ENCODE results near the gene CREBRF. TPM values are rescaled to one million over a fixed set of nuclear protein-coding genes. Genes with fewer than 3 reads are reported as not detected.
"Not testable (repeated sequence)": the region's sequence is repeated elsewhere in the genome, so short reads cannot be mapped to it uniquely, and the experiment has no call there.

Gene CREBRF
- total RNA-seq, 1 experiment from 2014 or later, result 4.3 TPM

DNA sequence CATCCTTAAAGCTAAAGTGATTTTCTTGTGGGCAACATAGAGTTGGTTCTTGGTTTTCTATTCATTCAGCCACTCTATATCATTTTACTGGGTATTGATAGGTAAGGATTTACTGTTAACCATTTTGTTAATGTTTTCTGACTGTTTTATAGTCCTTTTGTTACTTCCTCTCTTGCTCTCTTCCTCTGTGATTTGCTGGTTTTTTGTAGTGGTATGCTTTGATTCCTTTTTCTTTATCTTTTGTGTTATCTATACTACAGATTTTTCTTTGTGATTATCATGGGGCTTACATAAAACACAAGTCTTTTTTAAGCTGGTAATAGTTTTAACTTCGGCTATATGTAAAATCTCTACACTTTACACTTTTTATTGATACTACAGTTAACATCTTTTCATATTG, 43.3 kb downstream of the CREBRF start:
- Histone ChIP-seq H3K27me3 (no peaks in the 10 kb centered on the region), H3K4me3 (no peak overlapping the region), H3K36me3 (peaks cover 2% of the 10 kb centered on the region; the same call in 1 of the 2 replicates), H3K9me3 (peaks cover 22% of the 10 kb centered on the region)
- DNase-seq, result no peak

GRCh38 chr5:173101245-173101644, 45.1 kb downstream of the CREBRF start:
- Histone ChIP-seq H3K4me3 (no peak overlapping the region), H3K36me3 (peaks cover 2% of the 10 kb centered on the region; the same call in 1 of the 2 replicates), H3K9me3 (peaks cover 22% of the 10 kb centered on the region), H3K27me3 (no peaks in the 10 kb centered on the region)
- DNase-seq, result no peak

- no peaks in the 10 kb centered on the region for H3K27me3 ChIP-seq
- peaks cover 22% of the 10 kb centered on the region for H3K9me3 ChIP-seq
- no peak overlapping the region for H3K4me3 ChIP-seq
- DNase-seq, result no peak
- H3K36me3 ChIP-seq, result peaks cover 2% of the 10 kb centered on the region; the same call in 1 of the 2 replicates
Observed at GRCh38 chr5:173103411-173103810, 47.3 kb downstream of the CREBRF start.

- H3K4me3 ChIP-seq, result no peak overlapping the region
- DNase-seq, result no peak
- H3K9me3 ChIP-seq, result no peaks in the 10 kb centered on the region
- H3K36me3 ChIP-seq, result peaks cover 4% of the 10 kb centered on the region
- no peaks in the 10 kb centered on the region for H3K27me3 ChIP-seq
Observed at GRCh38 chr5:173108914-173109313, 52.8 kb downstream of the CREBRF start.

DNA sequence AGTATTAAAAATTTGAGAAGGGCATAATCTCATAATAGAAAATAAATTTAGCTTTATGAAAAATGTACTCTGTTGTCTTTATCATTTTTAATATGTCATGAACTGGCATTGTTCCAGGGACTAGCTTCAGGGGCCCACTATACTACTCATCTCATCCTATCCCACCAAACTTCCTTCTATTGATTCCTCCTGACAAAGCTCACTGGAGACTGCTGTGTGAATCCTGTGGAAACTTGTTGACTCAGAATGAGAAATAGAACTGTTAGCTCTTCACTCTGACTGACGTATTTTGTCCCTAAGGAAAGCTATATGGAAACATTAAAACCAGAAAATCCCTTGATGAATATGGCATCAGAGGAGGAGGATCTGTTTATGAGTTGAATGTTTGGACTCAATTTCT, 58.4 kb downstream of the CREBRF start:
- H3K9me3 ChIP-seq, result no peaks in the 10 kb centered on the region
- DNase-seq, result no peak
- H3K4me3 ChIP-seq, result no peak overlapping the region
- H3K36me3 ChIP-seq, result peaks cover 7% of the 10 kb centered on the region
- no peaks in the 10 kb centered on the region for H3K27me3 ChIP-seq

DNA sequence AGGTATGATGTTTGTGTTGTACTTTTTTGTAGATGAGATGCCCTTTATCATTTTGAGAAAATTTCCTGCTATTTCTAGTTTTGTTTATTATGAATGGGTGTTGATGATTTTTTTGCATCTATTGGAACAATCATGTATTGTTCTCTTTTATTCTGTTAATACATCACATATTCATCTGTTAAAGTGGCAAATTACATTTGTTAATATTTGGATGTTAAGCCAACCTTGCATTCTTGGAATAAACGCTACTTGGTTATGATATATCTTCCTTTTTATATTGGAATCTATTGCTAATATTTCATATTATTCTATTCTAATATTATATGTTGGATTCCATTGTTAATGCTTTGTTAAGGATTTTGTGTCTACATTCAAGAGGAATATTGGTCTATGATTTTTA, 63.6 kb downstream of the CREBRF start:
- H3K36me3 ChIP-seq, result peaks cover 2% of the 10 kb centered on the region; the same call in 1 of the 2 replicates
- H3K9me3 ChIP-seq, result 0 out of 2 replicates have a peak, but pooled peaks cover 2% of the 10 kb centered on the region
- no peak for DNase-seq
- no peaks in the 10 kb centered on the region for H3K27me3 ChIP-seq
- no peak overlapping the region for H3K4me3 ChIP-seq

DNA sequence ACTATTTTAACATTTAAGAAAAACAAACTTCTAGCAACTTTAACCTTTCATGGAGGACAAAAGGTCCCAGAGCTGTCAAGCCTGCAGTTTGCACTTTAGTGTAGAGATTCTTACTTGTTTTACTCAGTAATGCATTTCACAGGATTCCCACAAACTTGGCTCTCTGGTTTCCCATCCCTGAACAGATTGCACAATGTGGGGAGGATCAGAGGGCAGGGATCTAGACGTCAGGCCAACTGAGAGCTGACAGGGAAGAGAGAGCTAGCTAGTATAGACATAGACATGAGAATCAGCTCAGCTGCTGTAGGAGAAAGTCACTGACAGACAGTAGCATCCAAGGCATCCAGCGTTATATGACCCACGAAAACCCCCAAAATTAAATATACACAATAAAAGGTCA, 67.3 kb downstream of the CREBRF start:
- H3K27me3 ChIP-seq, result no peaks in the 10 kb centered on the region
- no peak overlapping the region for H3K4me3 ChIP-seq
- 0 out of 2 replicates have a peak, but pooled peaks cover 2% of the 10 kb centered on the region for H3K9me3 ChIP-seq
- no peak for DNase-seq
- H3K36me3 ChIP-seq, result no peaks in the 10 kb centered on the region

DNA sequence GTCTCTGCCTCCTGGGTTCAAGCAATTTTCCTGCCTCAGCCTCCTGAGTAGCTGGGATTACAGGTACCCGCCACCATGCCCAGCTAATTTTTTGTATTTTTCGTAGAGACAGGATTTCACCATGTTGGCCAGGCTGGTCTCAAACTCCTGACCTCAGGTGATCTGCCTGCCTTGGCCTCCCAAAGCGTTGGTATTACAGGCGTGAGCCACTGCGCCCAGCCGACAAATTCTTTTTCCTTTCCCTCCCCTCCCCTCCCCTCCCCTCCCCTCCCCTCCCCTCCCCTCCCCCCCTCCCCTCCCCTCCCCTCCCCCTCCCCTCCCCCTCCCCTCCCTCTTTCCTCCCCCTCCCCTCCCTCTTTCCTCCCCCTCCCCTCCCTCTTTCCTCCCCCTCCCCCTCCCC, 76.0 kb downstream of the CREBRF start:
- H3K9me3 ChIP-seq, H3K27me3 ChIP-seq, H3K4me3 ChIP-seq, DNase-seq, H3K36me3 ChIP-seq: not testable (repeated sequence)

GRCh38 chr5:173138707-173139106, 82.6 kb downstream of the CREBRF start:
- no peaks in the 10 kb centered on the region for H3K9me3 ChIP-seq
- H3K4me3 ChIP-seq, result no peak overlapping the region
- no peaks in the 10 kb centered on the region for H3K27me3 ChIP-seq
- no peak for DNase-seq
- H3K36me3 ChIP-seq, result no peaks in the 10 kb centered on the region

DNA sequence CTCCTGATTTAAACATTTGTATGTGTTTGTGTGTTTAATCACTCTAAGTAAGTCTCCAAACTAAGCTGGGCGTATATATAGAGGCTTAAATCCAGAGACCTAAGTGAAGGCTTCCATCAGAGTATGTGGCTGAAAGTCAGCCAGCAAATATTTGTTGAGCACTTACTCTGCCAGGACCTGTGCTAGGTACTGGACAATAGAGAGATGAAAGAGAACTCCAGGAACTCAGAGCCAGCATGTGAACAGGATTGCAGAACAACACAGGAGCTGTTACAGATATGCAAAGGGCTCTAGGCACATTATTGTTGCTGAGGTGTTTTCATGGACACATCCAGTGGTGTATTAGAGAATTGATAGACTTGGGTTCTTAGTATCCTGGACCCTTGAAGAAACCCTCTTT, 83.5 kb downstream of the CREBRF start:
- Histone ChIP-seq H3K9me3 (no peaks in the 10 kb centered on the region), H3K36me3 (0 out of 2 replicates have a peak, but pooled peaks cover 2% of the 10 kb centered on the region), H3K27me3 (no peaks in the 10 kb centered on the region), H3K4me3 (no peak overlapping the region)
- no peak for DNase-seq

DNA sequence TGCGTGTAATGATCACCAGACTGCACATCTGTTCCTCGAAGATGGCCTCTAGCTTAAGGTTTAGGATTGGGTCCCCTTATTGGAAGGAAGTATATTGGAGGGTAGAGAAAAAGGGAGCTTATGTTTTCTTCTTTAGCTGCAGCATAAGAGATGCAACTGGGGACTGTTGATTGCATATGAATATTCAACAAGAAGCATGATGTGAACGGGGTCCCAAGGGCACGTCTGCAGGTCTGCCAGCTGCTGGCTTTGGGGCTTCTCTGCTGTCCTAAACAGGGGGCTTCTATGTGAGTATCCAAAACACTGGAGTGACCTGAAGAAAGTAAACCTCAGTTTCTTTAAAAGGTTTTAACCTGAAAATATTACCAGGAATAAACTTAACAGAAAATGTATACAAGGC, 84.6 kb downstream of the CREBRF start:
- Histone ChIP-seq H3K9me3 (peaks cover 2% of the 10 kb centered on the region; the same call in 1 of the 2 replicates), H3K27me3 (no peaks in the 10 kb centered on the region)
- no peak for DNase-seq

DNA sequence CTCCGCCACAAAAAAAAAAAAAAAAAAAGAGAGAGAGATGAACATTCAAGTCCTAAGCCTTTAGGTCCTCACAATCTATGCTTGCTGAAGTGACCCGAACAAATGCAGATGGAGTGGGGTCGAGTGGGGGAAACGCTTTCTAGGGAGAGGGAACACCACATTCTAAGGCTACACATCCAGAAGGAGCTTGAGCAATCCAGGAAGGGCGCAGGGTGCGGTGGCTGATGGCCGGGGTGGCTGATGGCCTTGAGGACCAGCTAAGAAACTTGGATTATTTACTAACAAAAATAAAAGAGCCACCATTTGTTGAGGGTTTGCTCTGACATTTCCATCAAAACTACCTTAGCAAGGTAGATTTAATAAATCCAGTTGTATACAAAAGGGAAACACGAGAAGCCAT, 87.4 kb downstream of the CREBRF start:
- 0 out of 2 replicates have a peak, but pooled peaks cover 2% of the 10 kb centered on the region for H3K27me3 ChIP-seq
- H3K9me3 ChIP-seq, result peaks cover 4% of the 10 kb centered on the region; the same call in 1 of the 2 replicates
- DNase-seq, result no peak
- no peak overlapping the region for H3K4me3 ChIP-seq
- H3K36me3 ChIP-seq, result peaks cover 29% of the 10 kb centered on the region

More for the DNA sequence above, 84.6 kb downstream of the CREBRF start:
- peaks cover 3% of the 10 kb centered on the region; the same call in 1 of the 2 replicates for H3K36me3 ChIP-seq
- no peak overlapping the region for H3K4me3 ChIP-seq

GRCh38 chr5:173144200-173145176, 88.3 kb downstream of the CREBRF start, which contains the start of gene BNIP1:
Gene BNIP1, plus strand, starts transcription at chr5:173144531. Its CDS starts 15 bp downstream, at chr5:173144546.
- H3K36me3 ChIP-seq, result peaks cover 38% of the 10 kb centered on the region
- H3K4me3 ChIP-seq, result peak within 1 kb of the TSS; percentile 98
- peaks cover 11% of the 10 kb centered on the region for H3K9me3 ChIP-seq
- peak; percentile 96 for DNase-seq
- H3K27me3 ChIP-seq, result 0 out of 2 replicates have a peak, but pooled peaks cover 2% of the 10 kb centered on the region

GRCh38 chr5:173148354-173148753, 92.2 kb downstream of the CREBRF start:
- Histone ChIP-seq H3K36me3 (peaks cover 56% of the 10 kb centered on the region), H3K4me3 (no peak overlapping the region), H3K9me3 (peaks cover 11% of the 10 kb centered on the region), H3K27me3 (0 out of 2 replicates have a peak, but pooled peaks cover 2% of the 10 kb centered on the region)
- no peak for DNase-seq

GRCh38 chr5:173152547-173152946, 96.4 kb downstream of the CREBRF start:
- no peak overlapping the region for H3K4me3 ChIP-seq
- H3K27me3 ChIP-seq, result no peaks in the 10 kb centered on the region
- DNase-seq, result no peak
- H3K36me3 ChIP-seq, result peaks cover 60% of the 10 kb centered on the region
- H3K9me3 ChIP-seq, result peaks cover 9% of the 10 kb centered on the region

GRCh38 chr5:173153842-173154241, 97.7 kb downstream of the CREBRF start:
- Histone ChIP-seq H3K9me3 (peaks cover 6% of the 10 kb centered on the region), H3K27me3 (no peaks in the 10 kb centered on the region), H3K4me3 (no peak overlapping the region), H3K36me3 (peaks cover 58% of the 10 kb centered on the region)
- no peak for DNase-seq

GRCh38 chr5:173154619-173155018, 98.5 kb downstream of the CREBRF start:
- not testable (repeated sequence) for H3K27me3 ChIP-seq, DNase-seq, H3K4me3 ChIP-seq, H3K9me3 ChIP-seq
- H3K36me3 ChIP-seq, result peaks cover 53% of the 10 kb centered on the region
